Neural cell (in vitro differentiated cells): ENCODE results near the gene IRF8. TPM values are rescaled to one million over a fixed set of nuclear protein-coding genes. Genes with fewer than 3 reads are reported as not detected.

Source experiments
- H2AFZ ChIP-seq: fragments of 200-600, 300-800 bp; sonication (generic), shearing (Covaris generic); 2 replicates; pipeline ENCODE4 v1.6.0; 2014; ENCODE audit warnings: low read depth, mild to moderate bottlenecking, antibody characterized with exemption, low read length, moderate library complexity
- H3F3A ChIP-seq: fragments of 200-600 bp; shearing (Covaris generic); 2 replicates; pipeline ENCODE4 v1.6.1; 2016; ENCODE audit warnings: mild to moderate bottlenecking, moderate library complexity, mixed read lengths, antibody characterized with exemption, low read length; ENCODE audit not compliant: insufficient read depth, poor library complexity, severe bottlenecking
- H3K27ac ChIP-seq: fragments of 200-600, 300-800 bp; sonication (generic), shearing (Covaris generic); 2 replicates; pipeline ENCODE4 v1.5.1; 2014; ENCODE audit warnings: mild to moderate bottlenecking, low read length, moderate library complexity
- H3K27me3 ChIP-seq: fragments of 300-800, 200-600 bp; sonication (generic), shearing (Covaris generic); 2 replicates; pipeline ENCODE4 v1.6.0; 2014; ENCODE audit warnings: mild to moderate bottlenecking, low read depth, low read length, moderate library complexity; ENCODE audit not compliant: insufficient read depth
- H3K36me3 ChIP-seq: fragments of 300-800, 200-600 bp; sonication (generic), shearing (Covaris generic); 2 replicates; pipeline ENCODE4 v1.5.1; 2014; ENCODE audit warnings: mild to moderate bottlenecking, antibody characterized with exemption, low read length, moderate library complexity; ENCODE audit not compliant: insufficient read depth
- H3K4me2 ChIP-seq: fragments of 300-800, 200-600 bp; sonication (generic), shearing (Covaris generic); 2 replicates; pipeline ENCODE4 v1.6.0; 2014; ENCODE audit warnings: mild to moderate bottlenecking, low read length
- H3K4me3 ChIP-seq: fragments of 300-800, 200-600 bp; sonication (generic), shearing (Covaris generic); 2 replicates; pipeline ENCODE4 v1.5.1; 2014; ENCODE audit warnings: mild to moderate bottlenecking, low read length, moderate library complexity
- H3K79me2 ChIP-seq: fragments of 200-600 bp; shearing (Covaris generic); replicated peaks from 2 replicates; pipeline ENCODE4 v1.6.0; 2014; ENCODE audit warnings: mild to moderate bottlenecking, low read length, moderate library complexity; ENCODE audit not compliant: insufficient read depth
- H3K9ac ChIP-seq: fragments of 300-800, 200-600 bp; sonication (generic), shearing (Covaris generic); 2 replicates; pipeline ENCODE4 v1.6.1; 2016; ENCODE audit warnings: mild to moderate bottlenecking, low read length, mixed read lengths
- H3K9me2 ChIP-seq: fragments of 200-600 bp; shearing (Covaris generic); 2 replicates; pipeline ENCODE4 v1.6.1; 2016; ENCODE audit warnings: mild to moderate bottlenecking, low read length, mixed read lengths; ENCODE audit not compliant: insufficient read depth
- H3K9me3 ChIP-seq: fragments of 200-600, 300-800 bp; sonication (generic), shearing (Covaris generic); 2 replicates; pipeline ENCODE4 v1.6.1; 2016; ENCODE audit warnings: mild to moderate bottlenecking, mixed run types, low read length, moderate library complexity, mixed read lengths
- H4K20me1 ChIP-seq: fragments of 200-600 bp; shearing (Covaris generic); 2 replicates; pipeline ENCODE4 v1.6.1; 2016; ENCODE audit warnings: mild to moderate bottlenecking, mixed run types; ENCODE audit not compliant: insufficient read depth
- CTCF ChIP-seq: fragments of 450-650 bp; IDR thresholded peaks from 2 replicates; pipeline ENCODE4 v1.5.1; 2014; ENCODE audit warnings: antibody characterized with exemption, mild to moderate bottlenecking, moderate library complexity; ENCODE audit not compliant: poor library complexity, severe bottlenecking
- EP300 ChIP-seq: fragments of 450-650 bp; conservative IDR thresholded peaks from 2 replicates; pipeline ENCODE4 v1.6.1; 2014; ENCODE audit warnings: antibody characterized with exemption, mild to moderate bottlenecking, moderate library complexity; ENCODE audit not compliant: poor library complexity, severe bottlenecking
- EZH2 ChIP-seq: fragments of 200-600, 300-800 bp; shearing (Covaris generic), sonication (generic); IDR thresholded peaks from 2 replicates; pipeline ENCODE4 v1.6.1; 2014; ENCODE audit warnings: antibody characterized with exemption, low read length, borderline replicate concordance, mild to moderate bottlenecking; ENCODE audit not compliant: insufficient read depth, poor library complexity, severe bottlenecking
- MXI1 ChIP-seq: fragments of 450-650 bp; conservative IDR thresholded peaks from 2 replicates; pipeline ENCODE4 v1.6.1; 2014; ENCODE audit warnings: antibody characterized with exemption, mild to moderate bottlenecking; ENCODE audit not compliant: poor library complexity, severe bottlenecking
- POLR2AphosphoS5 ChIP-seq: IDR thresholded peaks from 2 replicates; pipeline ENCODE4 v1.6.1; 2012
- RAD21 ChIP-seq: fragments of 450-650 bp; conservative IDR thresholded peaks from 2 replicates; pipeline ENCODE4 v1.6.1; 2014; ENCODE audit warnings: antibody characterized with exemption, mild to moderate bottlenecking, moderate library complexity
- REST ChIP-seq: IDR thresholded peaks from 2 replicates; pipeline ENCODE4 v1.6.1; 2012; ENCODE audit warnings: borderline replicate concordance
- SMC3 ChIP-seq: fragments of 450-650 bp; conservative IDR thresholded peaks from 2 replicates; pipeline ENCODE4 v1.6.1; 2014; ENCODE audit warnings: antibody characterized with exemption, mild to moderate bottlenecking, moderate library complexity; ENCODE audit not compliant: poor library complexity
- TAF1 ChIP-seq: IDR thresholded peaks from 2 replicates; pipeline ENCODE4 v1.6.1; 2012; ENCODE audit warnings: low read depth
- polyA plus RNA-seq: library from polyadenylated mRNA; depleted of rRNA; stranded (reverse); fragments of >200 nt; gene quantifications from 2 replicates; pipeline ENCODE4 v1.2.3, GENCODE V29; 2014

IRF8 gene
- polyA plus RNA-seq, 1 donor from 2014 or later: not detected

GRCh38 chr16:85899444-85899843, 482 bp downstream of the IRF8 start:
- Histone ChIP-seq H3F3A (no peaks in the 10 kb centered on the region), H3K79me2 (no peaks in the 10 kb centered on the region), H3K27ac (no peak overlapping the region), H3K9ac (no peak overlapping the region), H3K4me2 (no peak overlapping the region), H3K4me3 (peak overlapping the region; percentile 69), H3K9me2 (no peaks in the 10 kb centered on the region), H3K27me3 (peaks cover 41% of the 10 kb centered on the region), H4K20me1 (no peaks in the 10 kb centered on the region), H3K9me3 (no peaks in the 10 kb centered on the region), H2AFZ (no peak overlapping the region), H3K36me3 (no peaks in the 10 kb centered on the region)
- TF ChIP-seq MXI1: no peak
- TF ChIP-seq EP300: no peak
- TF ChIP-seq SMC3: no peak
- no peak for TF ChIP-seq POLR2AphosphoS5
- no peak for TF ChIP-seq CTCF
- no peak for TF ChIP-seq RAD21
- no peak for TF ChIP-seq EZH2
- no peak for TF ChIP-seq REST
- no peak for TF ChIP-seq TAF1

- H2AFZ ChIP-seq: no peak overlapping the region
- no peaks in the 10 kb centered on the region for H4K20me1 ChIP-seq
- no peak for TF ChIP-seq EP300
- no peak for TF ChIP-seq SMC3
- no peak for TF ChIP-seq CTCF
- TF ChIP-seq TAF1: no peak
- TF ChIP-seq REST: no peak
- TF ChIP-seq POLR2AphosphoS5: no peak
- TF ChIP-seq MXI1: no peak
- TF ChIP-seq RAD21: no peak
- TF ChIP-seq EZH2: no peak
- H3K4me3 ChIP-seq: no peak overlapping the region
- no peak overlapping the region for H3K4me2 ChIP-seq
- no peaks in the 10 kb centered on the region for H3K9me2 ChIP-seq
- peaks cover 41% of the 10 kb centered on the region for H3K27me3 ChIP-seq
- no peaks in the 10 kb centered on the region for H3K79me2 ChIP-seq
- no peak overlapping the region for H3K9ac ChIP-seq
- no peaks in the 10 kb centered on the region for H3K36me3 ChIP-seq
- H3F3A ChIP-seq: no peaks in the 10 kb centered on the region
- H3K9me3 ChIP-seq: no peaks in the 10 kb centered on the region
- H3K27ac ChIP-seq: no peak overlapping the region
Measured at GRCh38 chr16:85900027-85900792, 1.2 kb downstream of the IRF8 start.
